Middle frontal gyrus (tissue), 1 donor: ENCODE data around the gene ETV6.
"Not testable (repeated sequence)": the region's sequence is repeated elsewhere in the genome, so short reads cannot be mapped to it uniquely, and the experiment has no call there.

Experiments used
- DNase-seq: peaks from one replicate; pipeline ENCODE4 v3.0.0-alpha.2; 2015; ENCODE audit warnings: low spot score; ENCODE audit errors: extremely low spot score

The ETV6 gene

DNA sequence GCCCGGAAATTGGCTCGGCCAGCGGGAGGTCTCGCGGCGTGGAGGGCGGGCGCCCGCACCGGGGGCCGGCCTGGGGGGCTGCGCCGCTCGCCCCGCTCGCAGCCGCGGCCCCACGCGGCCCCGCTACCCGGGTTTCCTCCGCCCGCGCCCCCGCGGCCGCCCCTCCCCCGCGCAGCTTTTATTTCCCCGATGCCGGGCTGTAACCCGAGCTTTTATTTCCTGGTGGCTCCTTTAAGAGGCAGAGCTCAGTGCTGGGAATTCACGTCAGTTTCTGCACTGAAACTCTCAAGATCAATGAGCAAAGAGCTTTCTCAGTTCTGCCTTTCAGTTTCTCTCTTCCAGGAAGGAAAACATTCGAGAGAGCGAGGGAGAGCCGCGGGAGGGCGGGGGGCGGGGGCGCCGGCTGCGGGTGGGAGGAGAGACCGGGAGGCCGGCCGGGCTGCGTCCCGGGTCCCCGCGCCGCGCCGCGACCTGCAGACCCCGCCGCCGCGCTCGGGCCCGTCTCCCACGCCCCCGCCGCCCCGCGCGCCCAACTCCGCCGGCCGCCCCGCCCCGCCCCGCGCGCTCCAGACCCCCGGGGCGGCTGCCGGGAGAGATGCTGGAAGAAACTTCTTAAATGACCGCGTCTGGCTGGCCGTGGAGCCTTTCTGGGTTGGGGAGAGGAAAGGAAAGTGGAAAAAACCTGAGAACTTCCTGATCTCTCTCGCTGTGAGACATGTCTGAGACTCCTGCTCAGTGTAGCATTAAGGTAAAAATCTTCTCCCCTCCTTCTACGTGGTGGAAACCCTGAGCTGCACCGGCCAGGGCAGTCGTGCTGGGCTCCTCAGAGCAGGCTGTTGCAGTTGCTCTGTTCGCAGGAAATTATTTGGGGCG lies at the start of gene ETV6:
ETV6 (plus strand) TSS at position 262 of the 873 bp plus-strand sequence; CDS start at position 716, 454 bp downstream.
- DNase-seq, result peak; percentile 74

DNA sequence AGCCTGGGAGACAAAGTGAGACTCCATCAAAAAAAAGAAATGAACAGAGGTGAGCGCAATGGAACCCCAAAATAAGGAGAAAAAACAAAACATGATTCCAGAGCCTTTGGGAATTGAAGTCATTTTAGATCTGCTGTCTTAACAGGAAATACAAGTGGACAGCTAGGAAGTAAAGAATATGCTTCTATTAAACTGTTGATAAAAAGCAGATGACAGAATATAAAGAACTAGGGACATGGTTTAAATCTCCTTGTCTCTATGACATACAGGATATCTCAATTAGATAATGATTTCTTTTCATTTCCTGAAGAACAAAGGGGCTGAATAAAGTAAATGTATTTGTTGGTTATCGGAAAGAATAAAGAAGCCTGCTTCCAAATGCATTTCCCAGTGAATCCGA lies 49.3 kb upstream of the ETV6 start:
- DNase-seq, result no peak

DNA sequence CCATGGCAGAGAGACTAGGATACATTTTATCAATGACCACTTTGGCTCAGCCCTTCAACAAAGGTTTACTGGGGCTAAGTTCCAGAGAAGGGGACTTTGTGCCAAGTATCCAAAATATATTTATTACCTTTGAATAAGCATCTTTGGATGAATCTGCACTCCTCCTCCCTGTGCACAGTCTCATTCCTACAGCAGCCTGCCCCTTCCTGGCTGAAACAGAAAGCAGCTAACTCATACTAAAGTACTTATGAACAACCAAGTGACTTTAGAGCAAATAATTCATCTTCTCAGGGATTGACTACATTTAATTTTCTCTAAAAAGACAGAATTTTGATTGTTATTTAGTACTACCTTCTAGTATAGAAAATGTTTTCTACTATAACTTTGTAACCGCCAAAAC lies 47.8 kb upstream of the ETV6 start:
- DNase-seq, result no peak

DNA sequence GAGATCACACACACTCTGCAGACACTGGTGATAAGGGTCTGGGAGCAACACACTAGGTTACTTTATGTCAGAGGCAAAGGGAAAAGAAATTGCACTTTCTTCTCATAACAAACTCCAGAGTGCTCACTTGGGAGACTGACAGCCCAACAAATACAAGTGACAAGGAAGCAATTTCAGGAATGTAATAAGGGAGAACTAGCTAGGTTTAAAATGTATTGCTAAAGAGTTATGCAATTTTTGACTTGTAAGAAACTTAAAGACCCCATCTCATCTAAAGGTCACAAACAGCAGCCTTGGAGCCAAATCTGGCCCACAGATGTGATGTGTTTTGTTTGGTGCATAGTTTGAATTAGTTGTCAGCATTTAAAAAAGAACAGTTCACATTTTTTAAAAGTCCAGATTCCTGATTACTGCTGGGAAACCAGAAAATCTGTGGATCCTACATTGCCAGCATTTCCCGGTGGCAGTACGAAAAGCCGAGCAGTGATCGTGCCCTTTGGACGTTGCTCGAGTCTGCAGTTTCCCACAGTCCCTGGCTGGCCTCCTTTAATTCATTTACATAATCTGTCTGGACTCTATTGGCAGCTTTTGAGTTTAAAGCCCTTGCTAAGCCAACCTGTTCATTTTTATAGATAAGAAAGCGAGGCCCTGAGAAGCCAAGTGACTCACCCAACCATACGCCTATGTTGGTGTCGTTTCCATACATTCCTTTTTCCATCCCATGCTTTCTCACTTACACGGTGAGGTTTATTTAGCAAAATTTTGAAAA lies 42.0 kb upstream of the ETV6 start:
- no peak for DNase-seq

DNA sequence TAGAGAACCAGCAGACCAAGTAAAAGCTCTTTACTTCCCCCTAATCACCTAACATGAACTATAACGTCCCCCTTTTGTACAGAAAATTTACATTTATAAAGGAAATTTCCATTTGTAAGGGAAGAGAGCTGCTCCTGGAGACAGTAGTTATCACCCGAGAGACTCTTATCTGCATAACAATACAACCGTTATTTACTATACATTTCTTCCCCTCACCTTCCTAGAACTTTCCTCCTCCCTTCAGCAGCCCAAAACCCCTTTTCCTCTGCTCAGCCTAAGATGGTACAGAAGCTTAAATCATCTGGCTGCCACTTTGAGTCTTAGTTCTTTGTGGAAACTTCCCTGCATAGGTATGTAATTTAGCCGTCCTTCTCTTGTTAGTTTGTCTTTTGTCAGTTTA lies 40.4 kb upstream of the ETV6 start:
- DNase-seq, result no peak

DNA sequence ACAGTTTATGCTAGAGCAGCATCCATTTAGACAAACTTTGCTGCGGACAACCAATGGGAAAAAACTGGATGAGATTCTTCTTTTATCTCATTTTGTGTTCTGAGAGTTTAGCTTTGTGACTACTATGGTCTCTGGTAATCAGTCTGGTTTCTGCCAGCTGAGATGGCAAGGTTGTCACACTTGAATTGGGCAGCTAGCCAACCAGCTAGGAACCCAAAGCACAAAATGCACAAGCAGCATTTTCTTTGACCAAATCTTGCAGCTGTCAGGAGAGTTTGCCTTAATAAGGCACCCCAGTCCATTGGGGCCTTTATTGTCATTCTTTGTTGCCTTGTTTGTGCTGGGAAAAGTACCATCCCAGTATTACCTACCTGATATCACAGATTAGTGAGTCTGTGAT lies 34.0 kb upstream of the ETV6 start:
- no peak for DNase-seq

DNA sequence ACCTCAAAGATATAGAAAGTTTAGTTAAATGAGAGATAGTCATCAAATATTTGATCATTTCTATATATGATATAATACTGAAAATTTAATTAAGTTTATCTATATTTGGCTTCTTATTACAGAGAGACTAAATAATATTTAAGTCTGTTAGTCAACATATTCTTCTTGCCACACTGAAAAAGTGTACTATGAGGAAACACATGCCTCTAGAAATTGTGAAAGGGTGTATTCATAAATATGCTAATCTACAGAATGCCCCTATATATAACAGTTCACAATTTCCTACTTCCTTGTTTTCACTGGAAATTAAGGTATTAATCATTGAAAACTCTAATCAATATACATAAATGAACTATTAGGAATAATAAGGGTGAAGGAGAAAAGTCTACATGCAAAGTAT lies 31.4 kb upstream of the ETV6 start:
- no peak for DNase-seq

DNA sequence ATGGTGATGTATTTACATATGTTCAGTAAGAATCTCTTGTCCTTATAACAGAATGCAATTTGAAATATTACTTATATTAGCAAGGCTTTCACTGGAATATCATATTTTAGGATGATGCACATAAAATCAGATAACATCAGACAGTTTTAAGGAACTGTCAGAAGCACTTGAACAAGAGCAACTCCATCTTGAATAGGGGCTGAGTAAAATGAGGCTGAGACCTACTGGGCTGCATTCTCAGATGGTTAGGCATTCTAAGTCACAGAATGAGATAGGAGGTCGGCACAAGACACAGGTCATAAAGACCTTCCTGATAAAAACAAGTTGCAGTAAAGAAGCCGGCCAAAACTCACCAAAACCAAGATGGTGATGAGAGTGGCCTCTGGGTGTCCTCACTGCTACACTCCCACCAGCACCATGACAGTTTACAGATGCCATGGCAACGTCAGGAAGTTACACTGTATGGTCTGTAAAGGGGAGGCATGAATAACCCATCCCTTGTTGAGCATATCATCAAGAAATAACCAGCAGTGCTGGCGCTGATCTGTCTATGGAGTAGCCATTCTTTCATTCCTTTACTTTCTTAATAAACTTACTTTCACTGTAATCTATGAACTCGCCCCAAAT lies 27.6 kb upstream of the ETV6 start:
- DNase-seq, result no peak

DNA sequence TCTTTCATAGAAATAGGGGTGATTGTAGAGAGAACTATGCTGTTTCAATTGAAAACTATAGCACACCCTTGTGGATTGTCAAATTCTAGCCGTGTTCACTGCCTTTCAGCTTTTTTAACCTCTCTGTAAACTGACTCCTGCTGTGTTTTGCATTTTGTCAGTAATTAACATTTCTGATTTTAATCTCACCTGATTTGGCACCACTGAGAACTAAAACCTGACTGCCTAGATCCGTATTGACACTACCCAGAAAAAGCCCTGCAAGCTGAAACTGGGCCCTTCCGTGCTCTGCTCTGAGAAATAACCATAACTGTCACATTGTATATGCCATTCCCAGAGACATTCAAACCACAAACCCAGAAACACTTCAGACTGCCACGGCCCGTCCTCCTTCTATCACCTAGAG lies 26.6 kb upstream of the ETV6 start:
- DNase-seq, result no peak

DNA sequence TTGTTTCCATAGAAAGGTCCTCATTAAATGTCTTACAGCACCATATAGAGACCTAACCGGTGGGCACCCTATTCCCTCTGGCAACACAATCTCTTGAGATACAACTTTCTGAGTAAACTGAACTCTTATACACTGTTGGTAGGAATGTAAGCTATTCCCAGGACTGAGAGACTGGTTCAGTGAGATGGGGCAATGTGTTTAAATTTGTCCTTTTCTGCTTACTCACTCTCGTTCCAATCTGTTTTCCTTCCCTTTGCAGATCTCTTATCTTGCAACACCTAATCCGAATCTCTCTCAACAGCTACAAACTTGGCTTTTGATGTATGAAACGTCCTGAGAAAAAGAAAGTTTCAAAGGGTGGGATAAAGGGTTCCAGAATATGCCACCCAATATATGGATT lies 26.1 kb upstream of the ETV6 start:
- DNase-seq, result no peak

DNA sequence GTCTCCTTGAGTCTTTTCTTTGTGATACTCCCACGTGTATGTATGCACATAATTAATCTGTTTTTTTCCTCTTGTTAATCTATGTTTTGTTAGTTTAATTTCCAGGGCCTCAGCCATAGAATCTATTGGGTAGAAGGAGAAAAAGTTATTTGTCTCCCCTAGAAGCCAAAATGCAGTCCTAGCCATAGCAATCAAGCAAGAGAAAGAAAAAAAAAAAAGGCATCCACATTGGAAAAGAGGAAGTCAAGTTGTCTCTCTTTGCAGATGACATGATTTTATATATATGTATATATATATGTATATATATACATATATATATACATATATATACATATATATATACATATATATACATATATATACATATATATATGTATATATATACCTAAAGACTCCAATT lies 25.4 kb upstream of the ETV6 start:
- no peak for DNase-seq

DNA sequence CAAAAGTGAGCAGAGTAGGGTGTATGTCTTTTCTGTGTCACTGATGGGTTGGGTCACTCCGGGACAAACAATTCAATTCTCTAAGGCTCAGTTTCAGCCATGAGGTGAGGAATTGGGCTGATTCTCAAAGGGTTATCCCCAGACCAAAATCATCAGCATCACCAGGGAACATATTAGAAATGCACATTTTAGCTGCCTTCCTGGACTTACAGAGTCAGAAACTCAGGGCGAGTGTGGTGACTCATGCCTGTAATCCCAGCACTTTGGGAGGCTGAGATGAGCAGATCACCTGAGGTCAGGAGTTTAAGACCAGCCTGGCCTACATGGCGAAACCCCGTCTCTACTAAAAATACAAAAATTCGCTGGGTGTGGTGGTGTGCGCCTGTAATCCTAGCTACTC lies 21.8 kb upstream of the ETV6 start:
- not testable (repeated sequence) for DNase-seq

DNA sequence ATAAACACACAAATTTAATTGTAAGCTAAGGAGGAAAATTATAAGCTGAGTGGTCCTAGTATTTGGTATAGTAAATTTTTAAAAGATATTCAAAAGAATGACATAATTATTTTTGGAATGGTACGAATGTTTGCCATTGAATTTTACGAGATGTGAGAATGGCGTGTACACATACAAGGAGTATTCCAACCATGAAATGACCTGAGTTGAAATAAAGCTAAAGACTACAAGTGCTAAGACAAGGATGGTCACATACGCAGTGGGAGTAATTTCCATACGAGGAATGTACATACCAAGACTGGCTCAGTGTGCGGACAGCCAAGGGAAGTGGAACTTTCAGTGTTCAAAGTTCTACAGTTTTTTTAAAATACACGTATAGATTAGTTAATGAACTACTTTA lies 21.1 kb upstream of the ETV6 start:
- DNase-seq, result no peak

DNA sequence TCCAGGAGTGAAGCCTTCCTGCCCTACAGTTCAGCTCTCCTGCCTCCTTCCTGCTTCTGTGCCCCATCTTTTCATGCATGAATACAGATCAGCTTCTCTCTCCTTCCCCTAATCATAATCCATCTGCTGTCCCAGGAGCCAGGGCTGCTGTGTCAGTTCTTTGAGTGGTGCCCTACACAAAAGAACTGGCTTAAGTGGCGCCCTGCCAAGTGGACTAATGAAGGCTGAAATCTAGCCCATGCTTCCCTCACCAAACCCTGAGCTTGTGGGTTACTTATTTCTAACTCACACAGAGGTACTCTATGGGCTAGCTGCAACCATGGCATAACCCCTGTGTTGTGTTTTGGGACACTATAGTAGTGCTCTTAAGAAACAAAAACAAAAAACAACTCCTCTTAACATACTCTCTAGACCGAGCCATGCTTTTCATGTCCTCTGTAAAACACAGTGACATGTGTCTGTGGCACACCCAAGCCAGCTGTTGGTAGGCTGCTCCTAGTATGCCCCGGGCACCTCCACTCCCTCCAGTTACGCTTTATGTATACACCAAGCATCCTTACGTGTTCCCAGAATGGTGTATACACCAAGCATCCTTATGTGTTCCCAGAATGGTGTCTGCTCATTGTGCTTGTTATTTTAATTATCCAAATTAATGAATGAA lies 19.3 kb upstream of the ETV6 start:
- no peak for DNase-seq

DNA sequence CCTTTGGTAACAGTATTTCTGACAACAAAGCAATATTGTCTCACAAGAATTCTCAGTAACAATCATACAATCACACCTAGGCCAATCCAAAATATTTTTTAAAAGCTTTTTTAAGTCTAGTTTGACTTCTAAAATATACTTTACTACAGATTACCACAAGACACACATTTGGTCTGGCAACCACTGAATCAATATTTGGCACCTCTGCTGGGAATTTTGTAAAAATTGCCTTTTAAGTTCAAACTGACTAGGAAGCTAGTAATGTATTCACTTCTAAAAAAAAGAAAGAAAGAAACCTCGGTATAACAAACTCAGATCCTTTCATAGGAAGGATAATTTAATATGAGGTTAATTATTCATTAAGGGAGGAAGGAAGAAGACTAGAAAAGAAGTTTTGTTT lies 18.2 kb upstream of the ETV6 start:
- no peak for DNase-seq

DNA sequence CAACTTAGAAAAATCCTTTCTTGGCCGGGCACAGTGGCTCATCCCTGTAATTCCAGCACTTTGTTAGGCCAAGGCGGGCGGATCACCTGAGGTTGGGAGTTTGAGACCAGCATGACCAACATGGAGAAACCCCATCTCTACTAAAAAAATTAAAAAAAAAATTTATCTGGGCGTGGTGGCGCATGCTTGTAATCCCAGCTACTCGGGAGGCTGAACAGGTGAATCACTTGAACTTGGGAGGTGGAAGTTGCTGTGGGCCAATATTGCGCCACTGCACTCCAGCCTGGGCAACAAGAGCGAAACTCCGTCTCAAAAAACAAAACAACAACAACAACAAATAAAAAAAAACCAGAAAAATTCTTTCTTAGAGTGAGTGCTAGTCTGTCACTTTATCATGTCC lies 17.6 kb upstream of the ETV6 start:
- not testable (repeated sequence) for DNase-seq

DNA sequence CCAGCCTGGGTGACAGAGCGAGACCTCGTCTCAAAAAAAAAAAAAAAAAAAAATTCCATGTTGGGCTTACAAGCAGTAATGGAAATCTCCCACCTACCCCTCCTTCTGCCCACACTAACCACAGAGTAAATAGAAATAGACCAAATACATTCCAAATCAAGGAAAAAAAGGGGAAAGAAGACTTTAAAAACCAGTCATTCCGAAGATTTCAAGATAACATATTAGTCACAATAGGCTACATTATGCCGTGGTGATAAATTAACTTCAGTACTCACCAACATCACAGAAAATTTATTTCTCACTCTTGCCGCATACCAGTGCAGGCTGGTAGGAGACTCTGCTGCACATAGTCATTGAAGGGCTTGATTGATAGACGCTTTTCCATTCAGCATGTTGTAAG lies 15.5 kb upstream of the ETV6 start:
- DNase-seq, result no peak

DNA sequence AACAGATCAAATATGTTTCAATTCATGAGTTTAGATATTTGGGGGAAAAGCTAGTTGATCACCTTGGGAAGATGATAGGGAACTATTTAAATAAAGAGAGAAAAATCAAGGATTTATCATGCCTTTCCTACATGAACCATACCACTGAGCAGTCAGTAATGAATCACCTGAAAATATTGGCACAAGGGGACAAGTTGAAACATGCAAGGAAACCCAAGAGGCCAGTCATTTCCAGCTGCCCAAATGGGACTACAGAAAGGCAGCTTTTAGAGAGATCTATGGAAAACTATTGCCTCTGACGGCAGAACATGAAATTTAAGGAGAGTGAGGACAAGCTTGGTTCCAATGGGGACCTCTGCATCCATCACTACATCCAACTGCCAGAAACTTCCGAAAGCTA lies 14.1 kb upstream of the ETV6 start:
- DNase-seq, result no peak

DNA sequence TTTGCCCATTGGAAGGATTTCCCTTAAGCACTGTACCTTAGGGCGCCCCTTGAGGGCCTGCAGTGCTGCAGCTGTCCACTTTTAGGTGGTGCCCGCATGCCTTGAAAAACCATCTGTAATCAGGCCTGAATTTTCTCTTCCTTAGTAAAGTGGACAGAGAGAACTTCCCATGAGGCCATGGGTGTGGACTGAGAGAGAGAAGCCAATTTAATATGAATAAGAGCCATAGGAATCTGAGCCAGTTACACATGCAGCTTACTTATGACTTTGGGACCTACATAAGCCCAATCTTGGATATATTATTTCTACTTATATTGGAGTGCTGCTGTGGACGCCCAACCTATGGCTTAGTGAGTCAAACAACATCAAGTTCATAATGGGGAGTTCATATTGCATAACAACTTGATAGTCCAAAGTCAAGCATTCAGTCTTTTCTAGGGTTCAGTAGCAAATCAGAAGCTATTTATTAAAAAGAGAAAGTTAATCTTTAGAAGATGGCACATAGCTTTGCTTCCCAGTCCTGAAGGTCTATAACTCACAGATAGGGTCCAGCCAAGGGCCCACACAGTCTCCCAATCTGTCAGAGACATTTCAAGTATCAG lies 11.1 kb upstream of the ETV6 start:
- DNase-seq, result no peak

DNA sequence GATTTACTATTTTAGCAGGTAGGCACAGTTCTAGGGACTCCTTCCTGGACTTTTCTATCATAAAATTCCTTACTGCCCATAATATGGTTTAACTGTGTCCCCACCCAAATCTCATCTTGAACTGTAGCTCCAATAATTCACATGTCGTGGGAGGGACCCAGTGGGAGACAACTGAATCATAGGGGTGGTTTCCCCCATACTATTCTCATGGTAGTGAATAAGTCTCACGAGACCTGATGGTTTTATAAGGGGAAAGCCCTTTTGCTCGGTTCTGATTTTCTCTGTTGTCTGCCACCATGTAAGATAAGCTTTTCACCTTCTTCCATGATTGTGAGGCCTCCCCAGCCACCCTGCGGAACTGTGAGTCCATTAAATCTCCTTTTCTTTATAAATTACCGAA lies 10.0 kb upstream of the ETV6 start:
- no peak for DNase-seq

DNA sequence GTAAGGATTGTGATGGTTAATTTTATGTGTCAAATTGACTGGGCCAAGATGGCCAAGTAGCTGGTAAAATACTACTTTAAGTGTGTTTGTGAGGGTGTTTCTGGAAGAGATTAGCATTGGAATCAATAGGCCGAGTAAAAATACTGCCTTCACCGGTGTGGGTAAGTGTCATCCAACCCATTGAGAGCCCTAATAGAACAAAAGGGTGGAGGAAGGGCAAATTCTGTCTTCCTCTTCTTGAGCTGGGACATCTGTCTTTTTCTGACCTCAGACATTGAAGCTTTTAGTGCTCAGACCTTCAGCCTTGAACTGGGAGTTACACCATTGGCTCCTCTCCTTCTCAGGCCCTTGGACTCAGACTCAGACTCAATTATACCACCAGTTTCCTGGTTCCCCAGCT lies 8.0 kb upstream of the ETV6 start:
- no peak for DNase-seq
